HepG2 (cell line): ENCODE results near the gene CCDC33. TPM values are rescaled to one million over a fixed set of nuclear protein-coding genes. Genes with fewer than 3 reads are reported as not detected.
A peak's percentile ranks its signal among the peaks of the same experiment; 100 is the strongest.

ENCODE experiments used
- CBX5 ChIP-seq: sonication (generic); formaldehyde crosslinking; IDR thresholded peaks from 2 replicates; pipeline ENCODE4 v1.4.0; 2020; ENCODE audit warnings: missing genetic modification reagents, borderline replicate concordance
- CENPX ChIP-seq: sonication (generic); formaldehyde crosslinking; IDR thresholded peaks from 2 replicates; pipeline ENCODE4 v1.9.0; 2021; ENCODE audit warnings: mild to moderate bottlenecking, missing genetic modification reagents, moderate library complexity
- DDIT3 ChIP-seq: sonication (generic); formaldehyde crosslinking; IDR thresholded peaks from 2 replicates; pipeline ENCODE4 v1.4.0; 2020; ENCODE audit warnings: mild to moderate bottlenecking, missing genetic modification reagents
- FOXK2 ChIP-seq: fragments of 450-650 bp; IDR thresholded peaks from 2 replicates; pipeline ENCODE4 v1.6.1; 2016
- FUBP1 ChIP-seq: sonication (generic); formaldehyde crosslinking; IDR thresholded peaks from 2 replicates; pipeline ENCODE4 v1.5.1; 2020; ENCODE audit warnings: missing genetic modification reagents, mild to moderate bottlenecking, borderline replicate concordance
- HNRNPUL1 ChIP-seq: fragments of 200-400 bp; formaldehyde crosslinking; IDR thresholded peaks from 2 replicates; pipeline ENCODE4 v1.6.1; 2017; ENCODE audit warnings: low read depth, mild to moderate bottlenecking, low read length, moderate library complexity
- RBAK ChIP-seq: sonication (generic); formaldehyde crosslinking; IDR thresholded peaks from 2 replicates; pipeline ENCODE4 v1.5.1; 2020; ENCODE audit warnings: mild to moderate bottlenecking, missing genetic modification reagents
- SALL1 ChIP-seq: sonication (generic); formaldehyde crosslinking; IDR thresholded peaks from 2 replicates; pipeline ENCODE4 v1.8.0; 2022; ENCODE audit warnings: mild to moderate bottlenecking, missing genetic modification reagents
- YEATS4 ChIP-seq: sonication (generic); formaldehyde crosslinking; IDR thresholded peaks from 2 replicates; pipeline ENCODE4 v1.4.0; 2020; ENCODE audit warnings: missing genetic modification reagents, borderline replicate concordance
- ZBED4 ChIP-seq: sonication (generic); formaldehyde crosslinking; IDR thresholded peaks from 2 replicates; pipeline ENCODE4 v1.4.0; 2020; ENCODE audit warnings: missing genetic modification reagents, borderline replicate concordance
- ZBTB20 ChIP-seq: sonication (generic); formaldehyde crosslinking; IDR thresholded peaks from 2 replicates; pipeline ENCODE4 v1.8.1; 2023; ENCODE audit warnings: missing genetic modification reagents, low read depth, mild to moderate bottlenecking, borderline replicate concordance
- ZBTB43 ChIP-seq: sonication (generic); formaldehyde crosslinking; conservative IDR thresholded peaks from 2 replicates; pipeline ENCODE4 v1.4.0; 2020; ENCODE audit warnings: missing genetic modification reagents
- ZNF136 ChIP-seq: sonication (generic); formaldehyde crosslinking; IDR thresholded peaks from 2 replicates; pipeline ENCODE4 v1.8.1; 2022; ENCODE audit warnings: low read depth, mild to moderate bottlenecking, moderate library complexity, missing genetic modification reagents
- ZNF180 ChIP-seq: sonication (generic); formaldehyde crosslinking; IDR thresholded peaks from 2 replicates; pipeline ENCODE4 v1.4.0; 2020; ENCODE audit warnings: low read depth, missing genetic modification reagents, borderline replicate concordance
- ZNF232 ChIP-seq: sonication (generic); formaldehyde crosslinking; IDR thresholded peaks from 2 replicates; pipeline ENCODE4 v1.4.0; 2020; ENCODE audit warnings: missing genetic modification reagents, borderline replicate concordance
- ZNF33B ChIP-seq: sonication (generic); formaldehyde crosslinking; IDR thresholded peaks from 2 replicates; pipeline ENCODE4 v1.5.1; 2020; ENCODE audit warnings: mild to moderate bottlenecking, missing genetic modification reagents
- ZNF615 ChIP-seq: sonication (generic); formaldehyde crosslinking; IDR thresholded peaks from 2 replicates; pipeline ENCODE4 v1.5.0; 2020; ENCODE audit warnings: mild to moderate bottlenecking, missing genetic modification reagents, borderline replicate concordance
- ZNF691 ChIP-seq: sonication (generic); formaldehyde crosslinking; IDR thresholded peaks from 2 replicates; pipeline ENCODE4 v1.4.0; 2020; ENCODE audit warnings: missing genetic modification reagents, low read depth, mild to moderate bottlenecking, borderline replicate concordance
- ZNF768 ChIP-seq: sonication (generic); formaldehyde crosslinking; IDR thresholded peaks from 2 replicates; pipeline ENCODE4 v1.4.0; 2020; ENCODE audit warnings: missing genetic modification reagents
- ZNF816 ChIP-seq: sonication (generic); formaldehyde crosslinking; IDR thresholded peaks from 2 replicates; pipeline ENCODE4 v1.8.0; 2022; ENCODE audit warnings: missing genetic modification reagents, mild to moderate bottlenecking, borderline replicate concordance
- polyA plus RNA-seq, 8 experiments: library from polyadenylated mRNA; depleted of rRNA in 3 of 8; stranded (reverse) in 7 of 8; unstranded in 1 of 8; fragments of >200 nt; fragmentation: Illumina TruSeq in 4 of 8; extraction: Trizol in 4 of 8; gene quantifications; 2 replicates each; pipeline versions ENCODE4 v1.2.1 to v1.2.3, GENCODE V29; 2011 to 2016; ENCODE audit warnings: low read depth in 4 of 8, missing spikeins in 1 of 8, mixed read lengths in 1 of 8; ENCODE audit not compliant: insufficient read depth in 1 of 8
- total RNA-seq, 5 experiments: library from RNA; depleted of rRNA; stranded (reverse); fragments of >200 nt; fragmentation: Illumina TruSeq; extraction: Trizol; gene quantifications; 2 replicates each; pipeline ENCODE4 v1.2.3, GENCODE V29; 2016; ENCODE audit warnings: low read depth in 1 of 5

CCDC33 gene
- total and polyA plus RNA-seq, 2 of the 13 experiments (the other 11 are each of a cell fraction or from before 2014, with no cell fraction given) = 0.30 TPM; not detected in 1

GRCh38 chr15:74382004-74382816 lies 146.1 kb downstream of the CCDC33 start (continued):
- TF ChIP-seq ZBED4 (peak; percentile 58; the same call in 1 of the 2 replicates), RBAK (CRISPR knock-in tag) (no peak), ZNF232 (CRISPR knock-in tag) (no peak), ZNF768 (peak; percentile 39; the same call in 1 of the 2 replicates), CBX5 (CRISPR knock-in tag) (no peak), ZNF816 (no peak), SALL1 (peak; percentile 33; the same call in 1 of the 2 replicates), DDIT3 (CRISPR knock-in tag) (no peak), YEATS4 (CRISPR knock-in tag) (no peak; the same call in 1 of the 2 replicates), ZBTB20 (CRISPR knock-in tag) (no peak), FUBP1 (CRISPR knock-in tag) (no peak), ZNF33B (CRISPR knock-in tag) (0 out of 2 replicates have a peak, but pooled peaks have one; percentile 55), ZNF136 (0 out of 2 replicates have a peak, but pooled peaks have one; percentile 54), ZNF691 (CRISPR knock-in tag) (no peak), HNRNPUL1 (no peak), ZBTB43 (CRISPR knock-in tag) (no peak), ZNF180 (CRISPR knock-in tag) (no peak), ZNF615 (CRISPR knock-in tag) (no peak), FOXK2 (no peak), CENPX (CRISPR knock-in tag) (no peak)
